Measurements from ENCODE around the gene IRF2BP1. TPM values are rescaled to one million over a fixed set of nuclear protein-coding genes. Genes with fewer than 3 reads are reported as not detected.
"Not testable (repeated sequence)": the region's sequence is repeated elsewhere in the genome, so short reads cannot be mapped to it uniquely, and the experiment has no call there.

IRF2BP1 gene
- total RNA-seq, 1 donor from 2014 or later = 17.5 TPM

- intact Hi-C loops (cut with micrococcal nuclease) = no loop called here
- H3K27ac Mint-ChIP-seq = no peak overlapping the region
- no peak for TF ChIP-seq CTCF (IDR thresholded peaks at IDR 0.05)
- no peak for DNase-seq
- ATAC-seq (ENCODE audit: low read depth) = no peak
- H3K4me1 Mint-ChIP-seq = peaks cover 33% of the 10 kb centered on the region
- ChIA-PET POLR2A (interaction anchor here (1.5 kb wide), 1 partner anchor 13 kb away, joined by 3 read pairs; the partner anchor contains the start of gene IRF2BP1), CTCF (no interaction called here)
- H3K4me3 Mint-ChIP-seq = no peak overlapping the region
- H3K36me3 Mint-ChIP-seq (ENCODE audit: low read depth) = peaks cover 37% of the 10 kb centered on the region
- no peaks in the 10 kb centered on the region for H3K9me3 Mint-ChIP-seq
- no peaks in the 10 kb centered on the region for H3K27me3 Mint-ChIP-seq
These were observed 13.3 kb upstream of the IRF2BP1 start for GRCh38 chr19:45899253-45899652.

GRCh38 chr19:45897261-45897812 lies 11.4 kb upstream of the IRF2BP1 start:
- ChIA-PET CTCF (no interaction called here), POLR2A (interaction anchor here (0.6 kb wide), 1 partner anchor 236 kb away, joined by 4 read pairs; no protein-coding TSS in a partner anchor)
- no peaks in the 10 kb centered on the region for H3K9me3 Mint-ChIP-seq
- H3K4me1 Mint-ChIP-seq = peaks cover 31% of the 10 kb centered on the region
- DNase-seq = no peak
- ATAC-seq (ENCODE audit: low read depth) = no peak
- H3K36me3 Mint-ChIP-seq (ENCODE audit: low read depth) = peaks cover 35% of the 10 kb centered on the region
- no peaks in the 10 kb centered on the region for H3K27me3 Mint-ChIP-seq
- TF ChIP-seq CTCF (IDR thresholded peaks at IDR 0.05) = no peak
- intact Hi-C loops (cut with micrococcal nuclease) = no loop called here
- no peak overlapping the region for H3K4me3 Mint-ChIP-seq
- no peak overlapping the region for H3K27ac Mint-ChIP-seq

GRCh38 chr19:45895983-45896599 lies 10.2 kb upstream of the IRF2BP1 start:
- H3K4me1 Mint-ChIP-seq = peaks cover 28% of the 10 kb centered on the region
- H3K27ac Mint-ChIP-seq; H3K9me3 Mint-ChIP-seq; intact Hi-C loops (cut with micrococcal nuclease); CTCF ChIA-PET; H3K4me3 Mint-ChIP-seq; ATAC-seq (ENCODE audit: low read depth); H3K27me3 Mint-ChIP-seq; DNase-seq: not testable (repeated sequence)
- POLR2A ChIA-PET = interaction anchor here (0.7 kb wide), 2 partner anchors 104 to 1049 kb away, joined by 3 to 5 read pairs; no protein-coding TSS in a partner anchor
- H3K36me3 Mint-ChIP-seq (ENCODE audit: low read depth) = peaks cover 30% of the 10 kb centered on the region

GRCh38 chr19:45895519-45895972 lies 9.6 kb upstream of the IRF2BP1 start:
- ChIA-PET POLR2A (no interaction called here), CTCF (no interaction called here)
- Mint-ChIP-seq H3K27ac (no peak overlapping the region), H3K4me3 (no peak overlapping the region), H3K36me3 (ENCODE audit: low read depth) (peaks cover 29% of the 10 kb centered on the region), H3K27me3 (no peaks in the 10 kb centered on the region), H3K9me3 (no peaks in the 10 kb centered on the region), H3K4me1 (peaks cover 23% of the 10 kb centered on the region)
- no peak for DNase-seq
- TF ChIP-seq CTCF (IDR thresholded peaks at IDR 0.05) = no peak
- intact Hi-C loops (cut with micrococcal nuclease) = no loop called here
- no peak for ATAC-seq (ENCODE audit: low read depth)

- ATAC-seq (ENCODE audit: low read depth) (no peak), DNase-seq (no peak)
- ChIA-PET CTCF (no interaction called here), POLR2A (no interaction called here)
- intact Hi-C loops (cut with micrococcal nuclease) = no loop called here
- TF ChIP-seq CTCF (IDR thresholded peaks at IDR 0.05) = no peak
- H3K9me3 Mint-ChIP-seq = no peaks in the 10 kb centered on the region
- H3K4me3 Mint-ChIP-seq = no peak overlapping the region
- no peaks in the 10 kb centered on the region for H3K27me3 Mint-ChIP-seq
- H3K27ac Mint-ChIP-seq = no peak overlapping the region
- peaks cover 22% of the 10 kb centered on the region for H3K36me3 Mint-ChIP-seq (ENCODE audit: low read depth)
- H3K4me1 Mint-ChIP-seq = peaks cover 20% of the 10 kb centered on the region
These were observed 4.9 kb upstream of the IRF2BP1 start for GRCh38 chr19:45890877-45891276.
